HL-60 (cell line): Measurements from ENCODE around the gene DET1.

Source experiments
- POLR2AphosphoS5 ChIP-seq: IDR thresholded peaks from 2 replicates; pipeline ENCODE4 v1.6.1; 2012; ENCODE audit warnings: low read depth
- SPI1 ChIP-seq: IDR thresholded peaks from 2 replicates; pipeline ENCODE4 v1.6.1; 2012; ENCODE audit warnings: low read depth, mild to moderate bottlenecking, borderline replicate concordance
- TF ChIP-seq, protein P1 (sequence below): IDR thresholded peaks from one replicate; pipeline ENCODE4 v1.5.1; 2011; ENCODE audit warnings: low read length, control low read depth, inconsistent platforms; ENCODE audit not compliant: insufficient read depth
- TF ChIP-seq, protein P2 (sequence below): IDR thresholded peaks from 2 replicates; pipeline ENCODE4 v1.6.1; 2012; ENCODE audit warnings: low read depth; ENCODE audit not compliant: insufficient replicate concordance

DNA sequence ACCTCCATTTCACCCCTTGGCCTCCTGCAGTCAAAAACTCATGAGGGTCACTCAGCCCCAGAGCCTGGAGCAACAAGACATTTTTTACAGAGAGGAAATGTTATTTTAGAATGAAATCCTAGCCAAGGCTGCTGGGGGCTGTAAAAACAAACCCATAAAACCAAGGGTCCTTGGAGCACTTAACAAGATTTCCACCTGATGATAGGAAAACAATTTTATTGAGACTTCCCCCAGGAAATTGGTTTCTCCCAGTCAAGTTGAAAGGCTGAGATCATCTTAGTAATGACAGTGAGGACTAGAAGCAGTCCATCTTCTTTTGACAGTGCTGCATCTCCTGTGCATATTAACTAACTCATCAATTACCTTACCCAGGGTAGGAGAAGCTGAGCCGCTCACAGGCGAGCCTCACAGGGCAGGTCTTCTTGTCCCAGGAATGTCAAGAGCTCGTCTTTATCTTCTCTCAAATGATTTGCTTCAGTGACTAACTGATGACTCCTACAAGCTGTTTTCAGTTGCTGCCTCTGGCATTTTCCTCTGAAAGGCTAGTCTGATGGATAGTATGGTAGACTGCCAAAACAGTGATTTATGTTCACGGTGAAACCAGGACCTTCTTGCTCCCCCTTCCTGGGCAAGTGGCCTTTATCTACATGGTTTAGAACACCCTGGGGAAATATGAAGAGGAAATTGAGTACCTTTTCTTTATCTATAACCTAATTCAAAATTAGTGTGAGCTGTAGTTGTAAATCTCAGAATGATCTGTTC lies 40.1 kb upstream of the DET1 start:
- TF ChIP-seq, protein P1, sequence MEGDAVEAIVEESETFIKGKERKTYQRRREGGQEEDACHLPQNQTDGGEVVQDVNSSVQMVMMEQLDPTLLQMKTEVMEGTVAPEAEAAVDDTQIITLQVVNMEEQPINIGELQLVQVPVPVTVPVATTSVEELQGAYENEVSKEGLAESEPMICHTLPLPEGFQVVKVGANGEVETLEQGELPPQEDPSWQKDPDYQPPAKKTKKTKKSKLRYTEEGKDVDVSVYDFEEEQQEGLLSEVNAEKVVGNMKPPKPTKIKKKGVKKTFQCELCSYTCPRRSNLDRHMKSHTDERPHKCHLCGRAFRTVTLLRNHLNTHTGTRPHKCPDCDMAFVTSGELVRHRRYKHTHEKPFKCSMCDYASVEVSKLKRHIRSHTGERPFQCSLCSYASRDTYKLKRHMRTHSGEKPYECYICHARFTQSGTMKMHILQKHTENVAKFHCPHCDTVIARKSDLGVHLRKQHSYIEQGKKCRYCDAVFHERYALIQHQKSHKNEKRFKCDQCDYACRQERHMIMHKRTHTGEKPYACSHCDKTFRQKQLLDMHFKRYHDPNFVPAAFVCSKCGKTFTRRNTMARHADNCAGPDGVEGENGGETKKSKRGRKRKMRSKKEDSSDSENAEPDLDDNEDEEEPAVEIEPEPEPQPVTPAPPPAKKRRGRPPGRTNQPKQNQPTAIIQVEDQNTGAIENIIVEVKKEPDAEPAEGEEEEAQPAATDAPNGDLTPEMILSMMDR = no peak
- TF ChIP-seq SPI1 (no peak), POLR2AphosphoS5 (no peak)
- TF ChIP-seq, protein P2, sequence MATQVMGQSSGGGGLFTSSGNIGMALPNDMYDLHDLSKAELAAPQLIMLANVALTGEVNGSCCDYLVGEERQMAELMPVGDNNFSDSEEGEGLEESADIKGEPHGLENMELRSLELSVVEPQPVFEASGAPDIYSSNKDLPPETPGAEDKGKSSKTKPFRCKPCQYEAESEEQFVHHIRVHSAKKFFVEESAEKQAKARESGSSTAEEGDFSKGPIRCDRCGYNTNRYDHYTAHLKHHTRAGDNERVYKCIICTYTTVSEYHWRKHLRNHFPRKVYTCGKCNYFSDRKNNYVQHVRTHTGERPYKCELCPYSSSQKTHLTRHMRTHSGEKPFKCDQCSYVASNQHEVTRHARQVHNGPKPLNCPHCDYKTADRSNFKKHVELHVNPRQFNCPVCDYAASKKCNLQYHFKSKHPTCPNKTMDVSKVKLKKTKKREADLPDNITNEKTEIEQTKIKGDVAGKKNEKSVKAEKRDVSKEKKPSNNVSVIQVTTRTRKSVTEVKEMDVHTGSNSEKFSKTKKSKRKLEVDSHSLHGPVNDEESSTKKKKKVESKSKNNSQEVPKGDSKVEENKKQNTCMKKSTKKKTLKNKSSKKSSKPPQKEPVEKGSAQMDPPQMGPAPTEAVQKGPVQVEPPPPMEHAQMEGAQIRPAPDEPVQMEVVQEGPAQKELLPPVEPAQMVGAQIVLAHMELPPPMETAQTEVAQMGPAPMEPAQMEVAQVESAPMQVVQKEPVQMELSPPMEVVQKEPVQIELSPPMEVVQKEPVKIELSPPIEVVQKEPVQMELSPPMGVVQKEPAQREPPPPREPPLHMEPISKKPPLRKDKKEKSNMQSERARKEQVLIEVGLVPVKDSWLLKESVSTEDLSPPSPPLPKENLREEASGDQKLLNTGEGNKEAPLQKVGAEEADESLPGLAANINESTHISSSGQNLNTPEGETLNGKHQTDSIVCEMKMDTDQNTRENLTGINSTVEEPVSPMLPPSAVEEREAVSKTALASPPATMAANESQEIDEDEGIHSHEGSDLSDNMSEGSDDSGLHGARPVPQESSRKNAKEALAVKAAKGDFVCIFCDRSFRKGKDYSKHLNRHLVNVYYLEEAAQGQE = no peak
